ENCODE measurements around the gene SEMA7A. TPM values are rescaled to one million over a fixed set of nuclear protein-coding genes. Genes with fewer than 3 reads are reported as not detected.
"Not testable (repeated sequence)": the region's sequence is repeated elsewhere in the genome, so short reads cannot be mapped to it uniquely, and the experiment has no call there.

Gene SEMA7A
- total RNA-seq, 1 experiment from 2014 or later, result 48.3 TPM

GRCh38 chr15:74399511-74400312 lies 34.0 kb downstream of the SEMA7A start:
- peak; percentile 94 for DNase-seq (ENCODE audit: low read depth)

GRCh38 chr15:74399100-74399499 lies 34.7 kb downstream of the SEMA7A start:
- no peak for DNase-seq (ENCODE audit: low read depth)

GRCh38 chr15:74398183-74398582 lies 35.6 kb downstream of the SEMA7A start:
- DNase-seq (ENCODE audit: low read depth), result no peak

GRCh38 chr15:74397239-74398068 lies 36.3 kb downstream of the SEMA7A start:
- peak; percentile 68 for DNase-seq (ENCODE audit: low read depth)

GRCh38 chr15:74396445-74397238 lies 37.1 kb downstream of the SEMA7A start:
- DNase-seq (ENCODE audit: low read depth), result peak; percentile 97

- no peak for DNase-seq (ENCODE audit: low read depth)
Measured at GRCh38 chr15:74396146-74396438, 37.7 kb downstream of the SEMA7A start.

GRCh38 chr15:74395319-74396145 lies 38.2 kb downstream of the SEMA7A start:
- DNase-seq (ENCODE audit: low read depth), result no peak

- DNase-seq (ENCODE audit: low read depth), result no peak
Measured at GRCh38 chr15:74394090-74394846, 39.5 kb downstream of the SEMA7A start.

- DNase-seq (ENCODE audit: low read depth), result no peak
Measured at GRCh38 chr15:74393423-74393822, 40.3 kb downstream of the SEMA7A start.

- no peak for DNase-seq (ENCODE audit: low read depth)
Measured at GRCh38 chr15:74392902-74393301, 40.9 kb downstream of the SEMA7A start.

GRCh38 chr15:74392451-74392830 lies 41.3 kb downstream of the SEMA7A start:
- DNase-seq (ENCODE audit: low read depth), result no peak

GRCh38 chr15:74391582-74392450 lies 41.9 kb downstream of the SEMA7A start:
- DNase-seq (ENCODE audit: low read depth), result no peak

GRCh38 chr15:74390647-74391288 lies 43.0 kb downstream of the SEMA7A start:
- DNase-seq (ENCODE audit: low read depth), result no peak

GRCh38 chr15:74390049-74390646 lies 43.6 kb downstream of the SEMA7A start:
- DNase-seq (ENCODE audit: low read depth), result not testable (repeated sequence)

GRCh38 chr15:74389241-74390048 lies 44.3 kb downstream of the SEMA7A start:
- no peak for DNase-seq (ENCODE audit: low read depth)

GRCh38 chr15:74388363-74388951 lies 45.3 kb downstream of the SEMA7A start:
- no peak for DNase-seq (ENCODE audit: low read depth)

GRCh38 chr15:74387621-74388362 lies 46.0 kb downstream of the SEMA7A start:
- DNase-seq (ENCODE audit: low read depth), result no peak

Measured in Daoy (cell line).